HG03066 (cell line): ENCODE measurements around the gene TARBP1.
"Not testable (repeated sequence)": the region's sequence is repeated elsewhere in the genome, so short reads cannot be mapped to it uniquely, and the experiment has no call there.

ENCODE experiments used
- ATAC-seq: cut with Tn5 transposase; IDR thresholded peaks from one replicate; pipeline ENCODE4 v1.9.1; 2021; ENCODE audit warnings: low read depth; ENCODE audit not compliant: unreplicated experiment

The TARBP1 gene

GRCh38 chr1:234401658-234402057 is 77.3 kb downstream of the TARBP1 start:
- ATAC-seq = no peak

DNA sequence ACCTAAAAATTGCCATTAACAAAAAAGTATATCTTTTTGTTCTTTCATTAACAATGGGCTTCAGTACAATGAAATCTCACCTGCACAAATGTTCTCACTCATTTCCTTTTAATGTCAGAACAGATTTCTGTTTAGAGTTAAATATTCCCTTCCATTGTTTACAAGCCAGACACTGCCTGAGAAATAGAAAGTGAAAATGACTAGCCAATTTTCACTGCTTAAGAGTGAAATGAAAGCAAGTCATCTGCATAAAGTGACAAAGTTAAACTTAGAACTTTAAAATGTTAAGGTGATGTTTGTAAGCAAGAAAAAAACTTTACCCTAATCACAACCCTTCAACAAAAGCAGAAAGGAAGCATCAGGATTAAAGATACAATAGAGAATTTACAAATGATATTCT is 78.2 kb downstream of the TARBP1 start:
- no peak for ATAC-seq

DNA sequence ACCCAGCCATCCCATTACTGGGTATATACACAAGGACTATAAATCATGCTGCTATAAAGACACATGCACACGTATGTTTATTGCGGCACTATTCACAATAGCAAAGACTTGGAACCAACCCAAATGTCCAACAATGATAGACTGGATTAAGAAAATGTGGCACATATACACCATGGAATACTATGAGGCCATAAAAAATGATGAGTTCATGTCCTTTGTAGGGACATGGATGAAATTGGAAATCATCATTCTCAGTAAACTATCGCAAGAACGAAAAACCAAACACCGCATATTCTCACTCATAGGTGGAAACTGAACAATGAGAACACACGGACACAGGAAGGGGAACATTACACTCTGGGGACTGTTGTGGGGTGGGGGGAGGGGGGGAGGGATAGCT is 79.5 kb downstream of the TARBP1 start:
- not testable (repeated sequence) for ATAC-seq

DNA sequence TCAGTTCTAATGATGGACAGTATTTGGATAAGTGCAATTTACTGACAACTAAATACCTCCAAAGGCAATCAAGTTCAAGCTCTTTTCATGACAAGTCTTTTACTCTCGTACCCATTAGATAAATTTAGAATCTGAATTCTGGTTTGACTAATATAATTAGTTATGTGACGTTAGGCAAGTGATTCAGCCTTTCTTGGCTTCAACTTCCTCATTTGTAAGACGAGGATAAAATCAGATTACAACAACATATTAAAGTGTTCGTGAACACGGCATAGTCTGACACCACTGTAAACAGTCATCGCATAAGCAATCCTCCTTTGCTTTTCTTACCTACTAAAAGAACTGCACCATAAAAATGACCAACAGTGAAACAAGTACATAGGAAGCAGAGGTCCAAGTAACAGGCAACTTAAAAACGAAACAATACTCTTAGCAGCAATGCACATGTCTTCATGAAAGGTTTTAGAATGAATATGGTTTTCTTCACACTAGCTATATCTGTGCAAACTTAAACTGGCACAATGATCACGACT is 80.1 kb downstream of the TARBP1 start:
- ATAC-seq = peak; percentile 54

DNA sequence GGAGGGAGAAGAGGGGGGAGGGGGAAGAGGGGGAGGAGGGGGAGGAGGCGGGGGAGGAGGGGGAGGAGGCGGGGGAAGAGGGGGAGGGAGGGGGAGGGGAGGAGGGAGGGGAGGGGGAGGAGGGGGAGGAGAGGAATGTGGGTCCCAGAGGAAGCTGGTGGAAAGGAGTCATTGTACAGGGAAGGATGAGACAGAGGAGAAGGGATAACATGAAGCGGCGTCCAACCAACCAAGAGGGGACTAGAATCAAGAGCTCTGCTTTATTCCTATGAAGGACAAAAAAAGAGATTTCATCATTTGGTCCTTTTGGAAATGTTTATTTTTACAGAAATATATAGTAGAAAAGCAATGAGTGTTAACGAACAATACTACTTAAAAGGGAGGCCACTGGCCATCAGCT is 81.2 kb downstream of the TARBP1 start:
- no peak for ATAC-seq

DNA sequence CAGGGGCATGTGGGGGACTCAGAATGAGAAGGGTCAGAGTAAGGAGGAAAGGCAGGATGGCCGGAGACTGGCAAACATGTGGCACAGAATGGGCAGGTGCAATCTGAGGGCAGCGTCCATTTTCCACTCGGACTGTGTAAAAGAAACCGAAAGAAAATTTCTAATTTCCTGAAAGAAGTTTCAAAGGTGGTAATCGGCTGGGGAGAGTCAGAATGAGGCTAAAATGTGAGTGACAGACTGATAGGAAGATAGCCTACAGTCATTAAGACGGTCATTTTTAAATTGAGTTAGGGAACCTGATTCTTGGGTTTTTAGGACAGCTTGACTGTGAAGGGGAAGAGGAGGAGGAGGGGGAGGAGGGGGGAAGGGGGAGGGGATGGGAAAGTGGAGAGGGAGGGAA is 82.1 kb downstream of the TARBP1 start:
- no peak for ATAC-seq

- no peak for ATAC-seq
Measured at GRCh38 chr1:234396092-234396491, 82.9 kb downstream of the TARBP1 start.

DNA sequence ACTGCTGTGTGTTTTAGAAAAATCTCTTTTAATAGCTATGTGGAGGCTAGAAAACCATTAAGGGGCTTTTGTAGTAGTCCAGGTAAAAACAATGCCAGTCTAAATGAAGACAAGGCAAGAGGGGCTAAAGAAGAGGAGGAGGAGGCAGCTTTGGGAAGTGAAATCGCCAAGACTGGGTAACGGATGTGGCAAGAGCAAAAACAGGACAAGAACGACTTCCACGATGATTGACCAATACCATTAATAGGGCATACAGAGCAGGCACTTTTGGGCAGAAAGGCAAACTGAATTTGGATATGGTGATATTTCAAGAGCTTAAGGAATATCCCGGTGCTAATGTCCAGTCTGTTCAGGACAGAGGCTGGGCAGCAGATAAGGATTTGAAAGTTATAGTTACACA is 83.7 kb downstream of the TARBP1 start:
- ATAC-seq = no peak

DNA sequence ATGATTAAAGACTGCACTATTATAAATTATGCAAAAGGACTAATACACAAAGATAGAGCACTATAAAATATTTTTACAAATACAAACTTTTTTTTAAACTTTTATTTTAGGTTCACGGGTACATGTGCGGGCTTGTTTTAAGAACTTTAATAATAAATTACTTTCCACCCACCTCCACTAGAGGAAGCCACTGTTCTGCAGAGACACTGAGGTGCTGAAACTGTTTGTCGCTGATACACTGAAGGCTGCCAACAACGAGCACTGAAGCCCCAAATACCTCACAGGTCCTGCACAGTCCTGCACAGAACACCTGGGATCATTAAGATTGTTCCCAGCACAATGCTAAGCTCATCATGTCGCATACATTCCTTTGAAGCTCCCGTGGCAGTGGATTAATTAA is 85.8 kb downstream of the TARBP1 start:
- ATAC-seq = no peak

DNA sequence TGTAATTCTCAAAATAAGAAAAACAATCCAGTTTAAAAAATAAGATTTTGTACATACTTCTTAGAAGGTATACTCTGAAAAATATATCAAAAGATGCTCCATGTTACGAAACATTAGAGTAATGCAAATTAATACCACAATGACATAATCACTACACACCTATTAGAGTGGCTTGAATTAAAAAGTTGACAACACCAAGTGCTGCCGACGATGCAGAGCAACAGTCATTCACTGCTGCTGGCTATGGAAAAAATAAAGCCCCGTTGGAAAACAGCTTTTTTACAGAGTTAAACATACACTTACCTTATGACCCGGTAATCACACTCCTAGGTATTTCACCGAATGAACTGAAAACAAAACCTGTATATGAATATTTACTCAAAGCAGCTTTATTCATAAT is 90.9 kb downstream of the TARBP1 start:
- no peak for ATAC-seq

DNA sequence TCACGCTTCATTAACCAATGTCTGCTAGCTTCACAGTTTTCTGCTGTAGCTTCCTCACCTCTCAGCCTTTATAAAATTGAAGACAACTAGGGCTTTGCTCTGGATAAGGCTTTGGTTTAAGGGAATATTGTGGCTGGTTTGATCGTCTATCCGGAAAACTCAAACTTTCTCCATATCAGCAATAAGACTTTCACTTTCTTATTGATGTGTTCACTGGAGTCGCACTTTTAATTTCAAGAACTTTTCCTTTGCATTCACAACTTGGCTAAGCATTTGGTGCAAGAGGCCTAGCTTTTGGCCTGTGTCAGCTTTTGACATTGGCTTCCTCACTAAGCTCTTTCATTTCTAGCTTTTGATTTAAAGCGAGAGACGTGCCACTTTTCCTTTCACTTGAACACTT is 92.9 kb downstream of the TARBP1 start:
- ATAC-seq = no peak

DNA sequence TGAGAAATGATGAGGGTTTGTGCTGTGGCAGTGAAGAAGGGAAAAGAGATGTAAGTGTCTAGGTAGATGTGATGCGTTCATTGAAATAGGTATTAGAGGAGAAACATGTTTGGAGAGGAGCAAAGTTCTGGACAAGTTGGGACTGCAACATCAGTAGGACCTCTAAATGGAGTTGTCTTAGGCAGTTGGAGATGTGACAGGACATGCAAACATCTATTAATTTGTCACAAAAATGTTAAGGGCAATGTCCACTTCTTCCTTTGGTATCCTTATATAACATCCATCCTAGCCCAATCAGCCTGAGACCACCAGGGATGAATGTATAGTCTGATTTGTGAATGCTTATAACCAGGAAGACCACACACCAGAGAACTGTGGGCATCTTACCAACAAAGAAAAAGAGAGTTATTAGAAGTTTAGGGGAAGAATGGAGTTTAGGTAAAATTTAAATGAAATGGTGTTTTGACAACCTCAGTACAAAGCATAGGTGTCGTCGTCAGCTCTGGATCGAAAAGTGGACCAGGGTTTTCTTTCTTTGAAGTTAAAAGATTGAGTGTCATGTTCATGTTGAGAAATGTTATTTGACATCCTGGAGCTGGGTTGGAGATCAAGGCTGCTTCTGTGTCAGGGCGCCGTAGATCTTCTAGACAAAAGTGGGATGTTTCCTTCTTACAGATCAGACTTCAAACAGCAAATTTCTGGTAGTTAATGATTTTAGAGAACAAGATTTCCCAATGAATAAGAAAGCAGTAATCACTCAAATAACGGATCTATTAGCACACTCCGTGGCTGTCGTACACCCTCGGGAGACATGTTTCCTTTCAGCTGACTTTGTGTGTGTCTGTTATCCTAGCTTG is 97.1 kb downstream of the TARBP1 start:
- ATAC-seq = no peak

DNA sequence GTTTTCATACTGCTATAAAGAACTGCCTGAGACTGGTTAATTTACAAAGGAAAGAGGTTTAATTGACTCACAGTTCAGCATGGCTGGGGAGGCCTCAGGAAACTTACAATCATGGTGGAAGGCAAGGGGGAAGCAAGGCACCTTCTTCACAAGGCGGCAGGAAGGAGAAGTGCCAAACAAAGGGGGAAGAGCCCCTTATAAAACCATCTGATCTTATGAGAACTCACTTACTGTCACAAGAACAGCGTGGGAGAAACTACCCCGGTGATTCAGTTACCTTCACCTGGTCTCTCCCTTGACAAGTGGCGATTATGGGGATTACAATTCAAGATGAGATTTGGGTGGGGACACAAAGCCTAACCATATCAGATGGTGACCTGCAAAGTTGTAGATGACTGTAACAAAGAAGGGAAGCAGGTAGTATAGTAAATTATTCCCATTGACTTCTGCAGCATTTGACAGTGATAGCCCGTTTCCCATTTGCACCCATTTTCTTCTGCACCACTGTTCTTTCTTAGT is 99.3 kb downstream of the TARBP1 start:
- ATAC-seq = not testable (repeated sequence)

GRCh38 chr1:234375672-234376071 is 103.3 kb downstream of the TARBP1 start:
- ATAC-seq = no peak

- peak; percentile 15 for ATAC-seq
Measured at GRCh38 chr1:234373959-234374254, 105.1 kb downstream of the TARBP1 start.

DNA sequence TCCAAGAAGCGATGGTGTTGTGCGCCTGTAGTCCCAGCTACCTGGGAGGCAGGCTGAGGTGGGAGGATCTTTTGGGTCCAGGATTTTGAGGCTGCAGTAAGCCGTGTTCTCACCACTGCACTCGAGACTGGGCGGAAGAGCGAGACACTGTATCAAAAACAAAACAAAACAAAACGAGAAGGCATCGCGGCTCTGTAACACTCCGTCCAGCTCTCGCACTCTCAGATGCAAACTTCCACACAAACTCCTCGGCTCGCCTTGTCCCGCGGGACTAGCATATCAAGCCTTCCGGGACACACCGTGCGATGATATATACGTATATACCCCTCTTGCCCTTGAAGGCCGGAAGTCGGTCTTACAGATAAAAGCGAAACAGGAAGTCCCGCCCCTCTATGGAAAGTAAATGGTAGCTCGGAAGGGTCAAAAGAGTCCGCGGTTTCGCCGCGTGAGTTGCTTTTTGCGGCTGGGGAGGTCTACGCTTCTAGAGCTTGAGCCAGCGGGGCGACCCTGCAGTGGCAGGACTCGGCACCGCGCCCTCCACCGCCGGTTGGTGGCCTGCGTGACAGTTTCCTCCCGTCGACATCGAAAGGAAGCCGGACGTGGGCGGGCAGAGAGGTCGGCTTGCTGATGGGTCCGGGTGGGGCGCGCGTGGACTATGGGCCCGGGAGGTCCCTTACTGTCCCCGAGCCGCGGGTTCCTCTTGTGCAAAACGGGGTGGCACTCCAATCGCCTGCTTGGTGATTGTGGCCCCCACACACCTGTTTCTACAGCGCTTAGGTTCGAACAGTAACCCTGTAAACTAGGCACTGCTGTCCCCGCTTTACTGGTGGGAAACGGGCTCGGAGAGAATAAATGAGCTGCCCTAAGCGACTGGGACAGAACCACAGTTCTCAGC is 105.7 kb downstream of the TARBP1 start, which contains the start of gene COA6:
Gene COA6 (plus strand): TSS at position 393 of the 895 bp plus-strand sequence. CDS start 11 bp downstream, at position 404.
- peak; percentile 95 for ATAC-seq

DNA sequence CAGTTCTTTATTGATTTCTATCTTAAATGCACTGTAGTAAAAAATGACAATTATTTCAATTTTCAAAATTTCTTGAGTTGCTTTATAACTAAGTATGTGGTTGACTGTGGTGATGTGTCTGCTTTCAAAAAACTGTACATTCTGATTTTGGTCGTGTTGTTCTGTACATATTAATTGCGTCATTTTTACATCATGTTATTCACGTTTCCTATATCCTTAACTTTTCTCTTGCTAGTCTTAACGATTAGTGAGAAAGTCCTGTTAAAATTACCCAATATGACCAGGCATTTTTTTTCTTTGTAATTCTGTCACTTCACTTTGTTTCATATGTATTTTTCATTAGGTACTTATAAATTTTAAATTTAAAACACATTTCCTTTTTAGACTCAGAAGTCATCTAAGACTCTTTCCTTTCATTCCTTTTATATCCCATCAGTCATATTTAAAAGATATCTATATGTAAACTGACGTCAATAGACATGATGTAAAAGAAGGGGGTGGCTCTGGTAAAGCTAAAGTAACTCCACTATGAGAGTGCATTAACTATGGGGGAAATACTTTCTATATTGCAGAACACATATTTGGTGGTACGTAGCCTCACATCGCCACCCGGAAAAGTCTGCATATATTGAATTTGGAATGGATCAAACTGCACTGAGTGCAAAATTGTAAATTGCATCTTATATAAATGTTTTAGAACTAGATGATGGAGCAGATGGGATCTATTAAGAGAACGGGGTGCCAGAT is 106.8 kb downstream of the TARBP1 start:
- ATAC-seq = no peak

- ATAC-seq = no peak
Measured at GRCh38 chr1:234371414-234371813, 107.6 kb downstream of the TARBP1 start.

DNA sequence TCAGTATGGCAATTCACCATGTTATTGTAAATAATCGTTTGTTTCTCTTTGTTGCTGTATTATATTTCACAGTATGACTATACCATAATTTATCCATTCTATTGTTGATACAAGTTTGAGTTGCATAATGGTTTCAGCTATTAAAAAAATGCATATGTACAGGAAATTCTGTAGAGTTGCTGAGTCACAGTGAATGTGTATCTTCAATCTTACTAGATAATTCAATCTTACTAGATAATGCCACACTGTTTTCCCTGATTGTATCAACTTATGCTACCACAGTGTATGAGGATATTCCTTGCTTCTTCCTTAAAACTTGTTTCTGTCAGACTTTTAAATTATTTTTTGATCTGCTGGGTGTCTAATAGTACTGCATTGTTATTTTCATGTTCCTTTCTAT is 109.2 kb downstream of the TARBP1 start:
- no peak for ATAC-seq

DNA sequence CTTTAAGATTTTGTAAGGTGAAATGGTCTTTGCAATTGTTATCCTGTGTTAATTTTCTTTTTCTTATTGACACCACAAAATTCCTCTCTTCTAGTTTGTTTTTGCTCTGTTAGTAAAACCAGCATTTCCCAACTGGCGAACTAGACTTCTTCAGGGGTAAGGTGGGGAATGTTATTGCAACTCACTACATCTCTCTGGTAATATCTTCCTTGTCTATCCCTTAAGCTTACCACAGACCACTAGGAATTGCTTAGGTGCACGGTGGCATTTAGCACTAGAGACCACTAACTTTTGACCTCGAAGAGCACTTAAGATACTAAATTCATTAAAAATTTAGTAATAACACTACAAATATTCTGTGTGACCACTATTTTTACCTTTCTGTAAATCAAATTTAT is 109.9 kb downstream of the TARBP1 start:
- no peak for ATAC-seq
